NK-92 (cell line): ENCODE measurements around the gene TTLL10.

Source experiments
- DNase-seq: peaks from one replicate; lab custom pipeline; 2025; ENCODE audit not compliant: unreplicated experiment; lab: John Stamatoyannopoulos, UW

The TTLL10 gene

GRCh38 chr1:1232796-1233566 is 59.3 kb downstream of the TTLL10 start:
- DNase-seq = no peak

- no peak for DNase-seq
Observed at GRCh38 chr1:1233567-1233892, 59.9 kb downstream of the TTLL10 start.

GRCh38 chr1:1234180-1234808 is 60.6 kb downstream of the TTLL10 start:
- DNase-seq = no peak

DNA sequence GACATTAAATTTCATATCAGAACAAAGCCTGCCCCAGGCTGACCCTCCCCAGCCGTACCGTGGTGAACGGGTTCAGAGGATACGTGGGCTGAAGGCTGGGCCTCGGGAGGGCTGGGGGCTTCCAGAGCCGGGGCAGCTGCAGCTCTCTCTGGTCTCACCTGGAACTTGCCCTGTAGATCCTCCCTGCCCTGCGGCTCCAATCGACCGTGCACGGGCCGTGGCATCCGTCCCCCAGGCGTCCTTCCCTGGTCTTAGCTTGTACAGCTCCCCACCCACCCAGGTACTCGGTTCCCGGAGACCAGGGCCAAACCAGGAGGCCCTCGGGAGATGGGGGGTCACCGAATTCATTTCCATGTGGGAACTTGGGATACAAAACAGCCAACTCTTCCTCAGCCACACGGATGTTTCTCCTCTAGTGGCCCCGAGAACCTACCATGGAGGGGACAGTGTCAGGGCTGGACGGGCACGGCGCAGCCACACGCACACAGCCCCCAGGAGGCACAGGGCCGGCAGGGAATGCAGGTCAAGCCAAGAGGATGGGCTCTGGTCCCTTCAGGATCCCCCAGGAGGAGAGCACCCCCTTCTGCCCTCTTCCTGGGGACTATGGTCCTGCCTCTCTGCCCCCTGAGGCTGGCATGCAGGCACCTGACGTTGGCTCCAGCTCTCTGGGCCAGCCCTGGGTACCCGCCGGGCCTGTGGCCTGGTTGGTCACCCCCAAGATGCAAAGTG is 61.5 kb downstream of the TTLL10 start:
- DNase-seq = no peak

- DNase-seq = no peak
Observed at GRCh38 chr1:1236176-1236763, 62.6 kb downstream of the TTLL10 start.

GRCh38 chr1:1236945-1237873 is 63.5 kb downstream of the TTLL10 start:
- DNase-seq = no peak

DNA sequence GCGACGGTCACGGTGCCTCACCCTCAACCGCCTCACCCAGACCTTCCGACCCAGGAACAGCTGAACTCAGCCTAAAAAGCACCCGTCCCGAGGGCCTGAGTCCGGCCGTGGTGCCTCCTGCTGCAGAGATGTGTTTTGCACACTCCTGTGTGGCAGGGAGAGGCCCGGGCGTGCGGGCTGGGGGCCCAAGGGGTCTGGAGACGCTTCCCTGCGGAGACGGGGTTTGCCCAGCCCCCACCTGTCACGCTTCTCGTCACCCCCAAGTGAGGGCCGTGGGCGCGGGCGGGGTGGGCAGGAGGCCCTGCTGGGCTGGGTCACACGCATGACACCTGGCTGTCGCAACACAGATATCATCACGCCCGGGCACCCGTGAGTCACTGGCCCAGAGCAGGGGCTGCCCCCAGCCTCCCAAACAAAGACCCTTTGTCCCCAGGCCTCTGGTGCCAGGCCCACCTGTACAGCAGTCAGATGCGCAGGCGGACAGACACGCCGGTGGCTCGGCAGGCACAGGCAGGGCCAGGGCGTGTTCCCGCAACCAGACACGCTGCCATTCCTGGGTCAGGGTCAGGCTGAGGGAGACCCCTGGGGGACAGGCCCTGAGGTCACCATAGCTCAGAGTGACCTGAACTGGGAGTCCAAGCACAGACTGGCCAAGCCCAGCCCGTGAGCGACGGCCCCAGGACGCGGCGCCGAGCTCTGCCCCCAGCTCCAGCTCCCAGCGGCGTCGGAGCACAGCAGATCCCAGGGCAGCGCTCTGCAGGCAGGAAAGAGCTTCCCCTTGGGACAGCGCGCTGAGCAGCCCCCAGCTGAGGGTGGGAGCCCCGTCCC is 64.4 kb downstream of the TTLL10 start:
- DNase-seq = no peak

GRCh38 chr1:1238702-1239178 is 65.1 kb downstream of the TTLL10 start:
- DNase-seq = no peak

DNA sequence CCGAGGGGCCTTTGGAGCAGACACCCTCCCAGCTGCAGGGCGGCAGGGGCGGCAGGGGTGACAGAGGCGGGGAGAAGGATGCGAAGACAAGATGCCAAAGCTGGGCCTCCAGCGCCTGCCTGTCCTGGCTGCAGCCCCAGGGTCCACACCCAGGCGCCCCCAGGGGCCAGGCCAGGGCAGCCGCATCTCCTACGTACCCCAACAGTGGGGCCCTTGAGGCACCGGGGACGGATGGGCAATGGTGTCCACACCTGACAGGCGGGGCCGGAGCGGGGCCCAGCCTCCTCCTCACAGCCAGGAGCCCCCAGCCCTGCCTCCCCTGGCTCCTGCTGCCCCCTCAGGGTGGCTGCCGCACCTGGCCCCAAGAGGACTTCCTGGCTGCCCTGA is 65.5 kb downstream of the TTLL10 start:
- no peak for DNase-seq

- no peak for DNase-seq
Observed at GRCh38 chr1:1239614-1240347, 66.1 kb downstream of the TTLL10 start.

GRCh38 chr1:1240348-1240732 is 66.7 kb downstream of the TTLL10 start:
- no peak for DNase-seq

- DNase-seq = no peak
Observed at GRCh38 chr1:1240822-1241587, 67.3 kb downstream of the TTLL10 start.

DNA sequence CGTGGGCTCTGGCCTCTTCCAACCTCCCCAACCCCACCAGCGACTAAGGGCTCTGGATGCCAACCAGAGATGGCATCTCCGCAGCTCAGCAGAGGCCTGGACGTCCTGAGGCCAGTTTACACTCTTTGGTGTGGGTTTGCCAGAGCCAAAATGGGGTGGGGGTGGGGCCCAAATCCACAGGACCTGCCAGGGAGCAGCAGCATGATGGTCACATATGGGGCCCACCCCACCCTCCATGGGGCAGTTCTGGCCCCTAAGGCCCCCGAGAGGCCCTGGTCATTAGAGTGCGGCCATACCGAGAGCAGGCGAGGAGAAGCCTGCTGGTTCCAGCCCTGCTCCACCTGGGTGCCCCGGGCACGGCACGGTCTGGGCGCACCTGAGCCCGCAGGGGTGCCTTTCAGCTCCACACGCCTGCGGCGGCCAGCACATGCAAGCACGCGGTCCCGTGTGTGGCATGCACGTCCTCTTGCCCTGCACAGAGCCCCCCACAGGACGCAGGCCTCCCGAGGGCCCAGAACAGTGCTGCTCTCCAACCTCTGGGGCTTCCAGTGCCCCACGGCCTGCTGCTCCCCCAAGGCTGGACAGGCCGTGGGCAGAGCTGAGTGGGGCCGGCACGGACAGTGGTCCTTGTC is 68.0 kb downstream of the TTLL10 start:
- DNase-seq = no peak

GRCh38 chr1:1242461-1243265 is 69.0 kb downstream of the TTLL10 start:
- DNase-seq = no peak

DNA sequence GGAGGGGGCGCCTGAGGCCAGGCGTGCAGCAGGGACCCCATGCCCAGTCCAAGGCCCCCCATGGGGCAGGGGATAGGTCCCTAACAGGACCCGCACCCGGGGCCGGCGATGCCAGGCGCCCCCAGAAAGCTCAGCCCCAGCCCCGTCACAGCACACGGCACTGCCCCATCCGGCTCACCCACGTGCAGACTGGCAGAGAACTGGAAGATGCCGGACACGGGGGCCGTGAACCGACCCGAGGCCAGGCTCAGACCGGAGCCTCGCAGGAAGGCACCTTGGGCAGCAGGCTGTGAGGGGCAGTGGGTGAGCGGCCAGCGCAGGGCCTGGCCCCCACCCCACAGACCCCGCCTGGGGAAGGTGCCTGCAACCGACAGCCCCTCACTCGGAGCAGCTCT is 69.6 kb downstream of the TTLL10 start:
- DNase-seq = no peak

GRCh38 chr1:1243807-1244191 is 70.1 kb downstream of the TTLL10 start:
- DNase-seq = no peak

GRCh38 chr1:1244192-1244811 is 70.6 kb downstream of the TTLL10 start:
- DNase-seq = no peak
